Effector memory CD8-positive, alpha-beta T cell (primary cell): ENCODE measurements around the gene ACVRL1.

Experiments
- ATAC-seq: fragments of 150-1000 bp; cut with Tn5 transposase; replicated peaks from 2 replicates; pipeline ENCODE4 v1.10.0; 2021; ENCODE audit warnings: mild to moderate bottlenecking, moderate library complexity
- DNase-seq, 3 experiments: peaks; one replicate each; pipeline ENCODE4 v3.0.0; 2021
- H3K27ac Mint-ChIP-seq, 2 donors: one replicate each; pipeline ENCODE4 v1.8.0; 2022; ENCODE audit warnings: mild to moderate bottlenecking in 2 of 2, mixed read lengths in 2 of 2, moderate library complexity in 2 of 2
- H3K27me3 Mint-ChIP-seq, 2 donors: one replicate each; pipeline ENCODE4 v1.8.0; 2022; ENCODE audit warnings: mixed read lengths in 2 of 2
- H3K36me3 Mint-ChIP-seq: one replicate; pipeline ENCODE4 v1.8.0; 2022; ENCODE audit warnings: mild to moderate bottlenecking, moderate library complexity, mixed read lengths; ENCODE audit not compliant: insufficient read depth
- H3K4me1 Mint-ChIP-seq, 2 donors: one replicate each; pipeline ENCODE4 v1.8.0; 2022; ENCODE audit warnings: low read depth in 2 of 2, mixed read lengths in 2 of 2
- H3K4me3 Mint-ChIP-seq, 2 donors: one replicate each; pipeline ENCODE4 v1.8.0; 2022; ENCODE audit warnings: mild to moderate bottlenecking in 2 of 2, mixed read lengths in 2 of 2, moderate library complexity in 2 of 2
- H3K9me3 Mint-ChIP-seq, 2 donors: one replicate each; pipeline ENCODE4 v1.8.0; 2022; ENCODE audit warnings: mixed read lengths in 2 of 2

The ACVRL1 gene

DNA sequence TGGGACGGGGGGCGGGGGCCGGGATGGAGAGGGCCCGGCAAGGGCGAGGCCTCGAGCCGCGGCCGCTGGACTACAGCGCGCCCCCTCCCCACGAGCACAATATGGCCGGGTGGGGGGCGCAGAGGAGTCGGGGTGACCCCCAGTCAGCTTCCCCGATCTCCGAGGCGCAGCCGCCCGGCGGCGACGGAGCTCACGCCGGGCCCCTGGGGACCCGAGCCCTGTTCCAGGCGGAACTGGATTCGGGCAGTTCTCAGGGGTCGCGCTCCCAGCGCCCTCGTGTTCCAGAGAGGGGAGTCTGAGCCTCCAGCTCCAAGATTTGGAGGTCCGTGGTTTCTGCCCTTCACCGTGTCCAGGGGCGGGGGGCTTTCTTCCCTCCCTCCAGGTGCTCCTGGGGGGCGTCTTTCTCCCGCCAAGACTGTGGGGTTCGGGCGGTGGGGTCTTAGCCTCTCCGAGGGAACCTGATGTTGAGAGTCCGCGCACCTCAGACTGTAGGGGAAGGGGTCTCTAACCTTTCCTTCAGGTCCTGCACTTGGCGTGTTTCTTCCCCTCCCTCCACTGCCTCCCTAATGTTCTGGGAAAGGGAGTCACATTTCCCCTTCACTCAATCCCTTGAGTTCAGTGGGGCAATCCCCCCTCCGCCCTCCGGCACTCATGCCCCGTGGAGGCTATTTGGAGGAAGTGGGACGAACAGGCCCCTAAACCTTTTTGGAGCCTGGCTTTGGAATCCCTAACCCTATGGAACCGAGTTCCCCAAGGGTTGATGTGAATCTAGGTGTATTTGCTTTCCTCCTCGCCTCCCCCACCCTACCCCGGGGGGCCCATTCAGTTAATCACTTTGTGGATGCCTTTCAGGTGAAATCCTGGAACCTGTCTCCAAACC, 44.8 kb downstream of the ACVRL1 start:
- Mint-ChIP-seq H3K27ac (peak overlapping the region; percentile 5 to 77), H3K4me1 (peaks cover 20 to 22% of the 10 kb centered on the region in 2 donors)

DNA sequence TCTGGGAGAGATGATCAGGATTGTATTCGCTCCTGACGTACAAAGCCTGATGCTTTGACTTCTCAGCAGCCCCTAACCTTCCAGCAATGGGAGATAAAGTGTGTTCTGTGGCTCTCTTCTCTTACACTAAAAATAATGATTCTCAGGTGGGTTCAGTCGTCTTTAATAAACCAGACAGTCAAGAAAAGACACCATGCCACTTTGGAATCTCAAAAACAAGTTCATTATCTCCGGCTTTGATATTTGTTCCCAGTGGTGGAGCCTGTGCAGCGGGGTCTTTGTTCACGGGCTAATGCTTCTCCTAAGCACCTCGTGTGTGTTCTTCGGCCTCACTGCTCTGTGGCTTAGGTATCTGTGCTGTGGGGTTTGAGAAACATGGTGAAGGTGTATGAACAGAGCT, 45.8 kb downstream of the ACVRL1 start:
- Mint-ChIP-seq H3K27me3 (peaks cover 3 to 11% of the 10 kb centered on the region in 2 donors), H3K9me3 (no peaks in the 10 kb centered on the region), H3K4me3 (peak overlapping the region; percentile 64 to 71), H3K36me3 (peaks cover 8% of the 10 kb centered on the region), H3K4me1 (peaks cover 20 to 22% of the 10 kb centered on the region in 2 donors), H3K27ac (peak overlapping the region; percentile 5 to 77)
- ATAC-seq (no peak), DNase-seq (no peak)

More for the DNA sequence above, 44.8 kb downstream of the ACVRL1 start:
- Mint-ChIP-seq H3K36me3 (peaks cover 8% of the 10 kb centered on the region), H3K4me3 (peak overlapping the region; percentile 64 to 98), H3K9me3 (no peaks in the 10 kb centered on the region), H3K27me3 (peaks cover 12 to 21% of the 10 kb centered on the region in 2 donors)
- peak in 1 of 3 experiments; percentile 4 for DNase-seq
- ATAC-seq: no peak

DNA sequence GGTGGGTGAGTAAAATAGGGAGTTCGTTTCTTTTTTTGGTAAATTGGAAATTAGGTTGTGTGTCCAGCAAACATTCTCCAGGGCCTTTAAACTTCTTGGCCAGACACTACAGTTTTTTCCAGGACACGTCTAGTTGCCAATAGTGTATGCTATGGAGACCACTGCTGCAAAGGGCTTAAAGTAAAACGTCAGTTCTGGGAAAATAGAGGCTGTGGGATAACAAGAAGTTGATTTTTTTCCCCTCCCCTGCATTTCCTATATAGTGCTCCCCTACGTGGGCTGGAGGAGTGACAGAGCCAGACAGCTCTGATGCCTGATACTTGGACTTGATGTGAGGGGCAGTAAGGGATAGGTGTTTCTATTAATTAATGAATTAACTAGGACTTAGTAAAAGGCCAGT, 46.6 kb downstream of the ACVRL1 start:
- Mint-ChIP-seq H3K27me3 (peaks cover 0 to 7% of the 10 kb centered on the region in 2 donors), H3K36me3 (peaks cover 4% of the 10 kb centered on the region), H3K4me1 (peaks cover 20 to 22% of the 10 kb centered on the region in 2 donors), H3K27ac (no peak overlapping the region), H3K4me3 (no peak overlapping the region), H3K9me3 (no peaks in the 10 kb centered on the region)
- no peak for DNase-seq
- ATAC-seq: no peak

GRCh38 chr12:51954561-51955361, 47.5 kb downstream of the ACVRL1 start:
- Mint-ChIP-seq H3K4me1 (peaks cover 20 to 24% of the 10 kb centered on the region in 2 donors), H3K27ac (no peak overlapping the region), H3K36me3 (peaks cover 10% of the 10 kb centered on the region), H3K9me3 (no peaks in the 10 kb centered on the region), H3K27me3 (peaks cover 0 to 2% of the 10 kb centered on the region in 2 donors), H3K4me3 (no peak overlapping the region)
- DNase-seq: no peak
- ATAC-seq: no peak

GRCh38 chr12:51955702-51956101, 48.4 kb downstream of the ACVRL1 start:
- Mint-ChIP-seq H3K27ac (no peak overlapping the region), H3K36me3 (peaks cover 14% of the 10 kb centered on the region), H3K27me3 (no peaks in the 10 kb centered on the region), H3K9me3 (no peaks in the 10 kb centered on the region), H3K4me1 (peaks cover 20 to 28% of the 10 kb centered on the region in 2 donors), H3K4me3 (no peak overlapping the region)
- DNase-seq: no peak
- no peak for ATAC-seq

DNA sequence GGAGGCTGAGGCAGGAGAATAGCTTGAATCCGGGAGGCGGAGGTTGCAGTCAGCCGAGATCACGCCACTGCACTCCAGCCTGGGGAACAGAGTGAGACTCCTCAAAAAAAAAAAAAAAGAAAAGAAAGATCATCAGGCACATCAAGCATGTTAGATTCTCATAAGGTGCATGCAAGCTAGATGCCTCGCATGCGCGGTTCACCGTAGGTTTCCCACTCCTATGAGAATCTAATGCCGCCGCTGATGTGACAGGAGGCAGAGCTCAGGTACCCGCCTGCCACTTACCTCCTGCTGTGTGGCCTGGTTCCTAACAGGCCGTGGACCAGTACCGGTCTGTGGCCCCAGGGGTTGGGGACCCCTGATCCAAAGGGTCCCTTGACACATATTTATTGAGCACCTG, 51.2 kb downstream of the ACVRL1 start:
- Mint-ChIP-seq H3K27me3 (no peaks in the 10 kb centered on the region), H3K9me3 (no peaks in the 10 kb centered on the region), H3K36me3 (peaks cover 10% of the 10 kb centered on the region), H3K4me1 (peaks cover 10 to 14% of the 10 kb centered on the region in 2 donors), H3K27ac (no peak overlapping the region), H3K4me3 (no peak overlapping the region)
- DNase-seq (no peak), ATAC-seq (no peak)

DNA sequence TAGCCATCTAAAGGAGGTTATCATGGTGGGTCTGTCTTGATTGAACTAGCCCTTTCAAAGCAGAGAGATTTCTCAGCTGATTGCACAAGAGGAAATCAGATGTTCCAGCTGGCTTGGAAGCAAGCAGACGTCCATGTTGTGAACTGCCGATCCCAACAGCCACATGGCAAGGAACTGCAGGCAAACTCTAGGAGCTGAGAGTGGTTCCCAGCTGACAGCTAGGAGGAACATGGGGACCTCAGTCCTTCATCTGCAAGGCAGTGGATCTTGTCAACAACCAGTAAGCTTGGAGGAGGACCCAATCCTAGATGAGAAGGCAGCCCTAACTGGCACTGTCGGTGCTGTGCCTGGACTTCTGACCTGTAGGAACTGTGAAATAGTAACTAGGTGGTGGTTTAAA, 51.9 kb downstream of the ACVRL1 start:
- Mint-ChIP-seq H3K36me3 (peaks cover 10% of the 10 kb centered on the region), H3K27ac (peak overlapping the region in 1 of 2 donors; percentile 69), H3K4me3 (no peak overlapping the region), H3K27me3 (no peaks in the 10 kb centered on the region), H3K4me1 (peaks cover 8 to 12% of the 10 kb centered on the region in 2 donors), H3K9me3 (no peaks in the 10 kb centered on the region)
- no peak for DNase-seq
- no peak for ATAC-seq

- peaks cover 8 to 12% of the 10 kb centered on the region in 2 donors for H3K4me1 Mint-ChIP-seq
- H3K9me3 Mint-ChIP-seq: no peaks in the 10 kb centered on the region
- H3K27ac Mint-ChIP-seq: peak overlapping the region; percentile 68 to 69
- H3K4me3 Mint-ChIP-seq: no peak overlapping the region
- DNase-seq: no peak
- no peak for ATAC-seq
- no peaks in the 10 kb centered on the region for H3K27me3 Mint-ChIP-seq
- H3K36me3 Mint-ChIP-seq: peaks cover 10% of the 10 kb centered on the region
Observed at GRCh38 chr12:51959921-51960320, 52.6 kb downstream of the ACVRL1 start.

GRCh38 chr12:51960488-51960887, 53.2 kb downstream of the ACVRL1 start:
- Mint-ChIP-seq H3K27ac (peak overlapping the region in 1 of 2 donors; percentile 68), H3K36me3 (peaks cover 10% of the 10 kb centered on the region), H3K27me3 (no peaks in the 10 kb centered on the region), H3K4me3 (no peak overlapping the region), H3K9me3 (no peaks in the 10 kb centered on the region), H3K4me1 (peaks cover 8 to 9% of the 10 kb centered on the region in 2 donors)
- no peak for DNase-seq
- ATAC-seq: no peak

- DNase-seq: no peak
- peaks cover 10% of the 10 kb centered on the region for H3K36me3 Mint-ChIP-seq
- H3K27ac Mint-ChIP-seq: no peak overlapping the region
- H3K4me3 Mint-ChIP-seq: no peak overlapping the region
- ATAC-seq: no peak
- H3K4me1 Mint-ChIP-seq: peaks cover 6 to 9% of the 10 kb centered on the region in 2 donors
- no peaks in the 10 kb centered on the region for H3K27me3 Mint-ChIP-seq
- no peaks in the 10 kb centered on the region for H3K9me3 Mint-ChIP-seq
Observed at GRCh38 chr12:51960890-51961289, 53.6 kb downstream of the ACVRL1 start.

DNA sequence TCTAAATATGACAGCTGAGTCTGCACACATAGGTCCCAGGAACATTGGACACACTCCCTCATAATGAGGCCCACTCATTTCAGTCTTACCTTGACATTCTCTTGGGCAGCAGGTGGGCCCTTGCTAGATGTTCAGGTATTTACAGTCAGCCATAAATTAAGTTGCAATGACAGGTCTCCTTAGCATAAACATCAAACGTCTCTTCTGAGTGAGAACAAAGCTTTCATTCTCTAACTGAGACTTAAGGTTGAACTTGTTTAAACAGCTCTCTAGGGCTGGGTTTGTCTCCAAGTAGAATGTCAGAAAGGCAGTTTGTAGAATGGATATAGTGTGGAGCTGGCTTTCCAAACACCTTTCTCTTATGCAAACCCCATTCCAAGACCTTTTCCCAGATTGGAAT, 54.5 kb downstream of the ACVRL1 start:
- H3K4me1 Mint-ChIP-seq: peaks cover 4 to 9% of the 10 kb centered on the region in 2 donors
- no peak for ATAC-seq
- no peak for DNase-seq
- H3K9me3 Mint-ChIP-seq: no peaks in the 10 kb centered on the region
- H3K36me3 Mint-ChIP-seq: peaks cover 10% of the 10 kb centered on the region
- no peaks in the 10 kb centered on the region for H3K27me3 Mint-ChIP-seq
- no peak overlapping the region for H3K4me3 Mint-ChIP-seq
- no peak overlapping the region for H3K27ac Mint-ChIP-seq

DNA sequence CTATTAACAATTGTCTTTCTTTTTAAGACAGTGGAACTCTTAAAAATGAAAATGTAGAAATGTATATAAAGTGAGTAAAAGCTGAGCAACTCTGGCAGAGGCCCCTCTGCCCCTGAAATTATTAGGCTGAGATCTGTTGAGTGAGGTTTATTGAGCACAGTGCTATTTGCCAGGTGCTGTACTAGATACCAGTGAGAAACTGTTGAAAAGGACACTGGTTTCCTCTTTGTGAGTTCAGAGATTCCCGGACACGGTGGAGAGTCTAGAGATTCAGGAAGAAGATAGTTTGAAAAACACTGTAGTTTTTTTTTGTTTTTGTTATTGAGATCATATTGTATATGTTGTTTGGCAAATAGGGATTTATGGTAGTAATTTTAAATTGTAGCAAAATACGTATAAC, 55.4 kb downstream of the ACVRL1 start:
- H3K9me3 Mint-ChIP-seq: no peaks in the 10 kb centered on the region

DNA sequence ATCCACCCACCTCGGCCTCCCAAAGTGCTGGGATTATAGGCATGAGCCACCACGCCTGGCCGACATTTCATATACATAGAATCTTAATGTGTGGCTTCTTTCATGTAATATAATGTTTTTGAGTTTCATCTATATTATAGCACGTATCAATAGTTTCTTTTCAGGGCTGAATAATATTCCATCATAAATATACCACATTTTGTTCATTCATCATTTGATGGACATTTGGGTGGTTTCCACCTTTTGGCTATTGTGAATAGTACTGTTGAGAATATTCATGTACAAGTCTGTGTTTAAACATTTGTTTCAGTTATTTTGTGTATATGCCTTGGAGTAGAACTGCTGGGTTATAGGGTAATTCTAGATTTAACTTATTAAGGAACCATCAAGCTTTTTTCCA, 56.2 kb downstream of the ACVRL1 start:
- ATAC-seq (no peak), DNase-seq (no peak)
- H3K27ac Mint-ChIP-seq: no peak overlapping the region
- no peak overlapping the region for H3K4me3 Mint-ChIP-seq
- no peaks in the 10 kb centered on the region for H3K27me3 Mint-ChIP-seq
- H3K9me3 Mint-ChIP-seq: no peaks in the 10 kb centered on the region
- peaks cover 10% of the 10 kb centered on the region for H3K36me3 Mint-ChIP-seq
- H3K4me1 Mint-ChIP-seq: peaks cover 4 to 9% of the 10 kb centered on the region in 2 donors

More for the DNA sequence above, 55.4 kb downstream of the ACVRL1 start:
- ATAC-seq (no peak), DNase-seq (no peak)
- H3K36me3 Mint-ChIP-seq: peaks cover 10% of the 10 kb centered on the region
- no peaks in the 10 kb centered on the region for H3K27me3 Mint-ChIP-seq
- no peak overlapping the region for H3K4me3 Mint-ChIP-seq
- no peak overlapping the region for H3K27ac Mint-ChIP-seq
- peaks cover 4 to 9% of the 10 kb centered on the region in 2 donors for H3K4me1 Mint-ChIP-seq
